ENCODE results near the gene GPS1.
A peak's percentile ranks its signal among the peaks of the same experiment; 100 is the strongest.
"Not testable (repeated sequence)": the region's sequence is repeated elsewhere in the genome, so short reads cannot be mapped to it uniquely, and the experiment has no call there.

Gene GPS1

GRCh38 chr17:82035488-82035887 is 16.2 kb upstream of the GPS1 start:
- DNase-seq (ENCODE audit: low spot score), result no peak
- Histone ChIP-seq H3K4me3 (no peak overlapping the region), H3K27ac (no peak overlapping the region)
- TF ChIP-seq CTCF (IDR thresholded peaks at IDR 0.05), result no peak

- peak overlapping the region; percentile 92 for H3K4me3 ChIP-seq
- no peak for TF ChIP-seq CTCF (IDR thresholded peaks at IDR 0.05)
- DNase-seq (ENCODE audit: low spot score), result no peak
- H3K27ac ChIP-seq, result peak overlapping the region; percentile 77 to 100
These were observed 15.6 kb upstream of the GPS1 start for GRCh38 chr17:82035956-82036633.

GRCh38 chr17:82036634-82037091 is 15.0 kb upstream of the GPS1 start:
- peak overlapping the region; percentile 77 to 100 for H3K27ac ChIP-seq
- TF ChIP-seq CTCF (IDR thresholded peaks at IDR 0.05), result no peak
- DNase-seq (ENCODE audit: low spot score), result no peak

GRCh38 chr17:82037092-82037888 is 14.4 kb upstream of the GPS1 start, which contains the start of gene DCXR:
Gene DCXR, minus strand, starts transcription at chr17:82037697. Its CDS starts 15 bp downstream, at chr17:82037682.
- peak; percentile 98 for DNase-seq (ENCODE audit: low spot score)
- Histone ChIP-seq H3K4me3 (peak within 1 kb of the TSS; percentile 92), H3K27ac (peak within 1 kb of the TSS; percentile 77 to 100)
- peak; percentile 60 for TF ChIP-seq CTCF (IDR thresholded peaks at IDR 0.05)

More at GRCh38 chr17:82036634-82037091, 15.0 kb upstream of the GPS1 start:
- H3K4me3 ChIP-seq, result peak overlapping the region; percentile 92

- TF ChIP-seq CTCF (IDR thresholded peaks at IDR 0.05), result no peak
- H3K4me3 ChIP-seq, result peak overlapping the region; percentile 92
- DNase-seq (ENCODE audit: low spot score), result no peak
These were observed 13.9 kb upstream of the GPS1 start for GRCh38 chr17:82037889-82038195.

GRCh38 chr17:82038796-82039409 is 12.8 kb upstream of the GPS1 start:
- DNase-seq (ENCODE audit: low spot score); H3K4me3 ChIP-seq; H3K27ac ChIP-seq: not testable (repeated sequence)

More at GRCh38 chr17:82037889-82038195, 13.9 kb upstream of the GPS1 start:
- peak overlapping the region; percentile 77 to 100 for H3K27ac ChIP-seq

- no peak for DNase-seq (ENCODE audit: low spot score)
- Histone ChIP-seq H3K4me3 (no peak overlapping the region), H3K27ac (no peak overlapping the region)
- no peak for TF ChIP-seq CTCF (IDR thresholded peaks at IDR 0.05)
These were observed 11.9 kb upstream of the GPS1 start for GRCh38 chr17:82039695-82040299.

Data from coronary artery (tissue), 2 donors.